HEK293 (cell line): ENCODE results near the gene TMEM37.

Experiments used
- CTCF ChIA-PET: fragments of 350-600 bp; formaldehyde crosslinking; extraction: SDS; loops from one replicate; lab custom pipeline; 2021; ENCODE audit warnings: antibody characterized with exemption; lab: Yijun Ruan, JAX
- POLR2A ChIA-PET: fragments of 300-600 bp; formaldehyde crosslinking; extraction: SDS; loops from one replicate; lab custom pipeline; 2020; ENCODE audit warnings: antibody characterized with exemption, inconsistent platforms; lab: Yijun Ruan, JAX
- H3K27ac ChIP-seq: fragments of 200-500 bp; sonication (Bioruptor generic); 2 replicates; pipeline ENCODE4 v1.5.1; 2014; ENCODE audit warnings: low read depth, low read length, control low read depth, inconsistent platforms; ENCODE audit errors: extremely low read depth
- H3K36me3 ChIP-seq, 2 experiments: fragments of 200-500 bp in 1 of 2; sonication (Bioruptor generic) in 1 of 2; 1 replicate in 1 of 2; 2 replicates in 1 of 2; pipeline ENCODE4 v1.5.1; 2014 to 2017; ENCODE audit warnings: inconsistent platforms in 2 of 2, low read length in 2 of 2; ENCODE audit not compliant: control insufficient read depth in 2 of 2, insufficient read depth in 1 of 2
- H3K4me1 ChIP-seq: fragments of 200-500 bp; sonication (Bioruptor generic); 2 replicates; pipeline ENCODE4 v1.5.1; 2014; ENCODE audit warnings: mild to moderate bottlenecking, low read length, inconsistent platforms; ENCODE audit not compliant: control insufficient read depth, insufficient read depth
- H3K4me3 ChIP-seq: 2 replicates; pipeline ENCODE4 v1.5.1; 2011; ENCODE audit warnings: low read depth, mild to moderate bottlenecking, control low read depth, low read length, moderate library complexity
- H3K9me3 ChIP-seq: fragments of 200-500 bp; sonication (Bioruptor generic); 2 replicates; pipeline ENCODE4 v1.5.1; 2014; ENCODE audit warnings: low read depth, low read length, inconsistent platforms; ENCODE audit not compliant: control insufficient read depth, insufficient read depth
- BCL11A ChIP-seq: fragments of 450-650 bp; formaldehyde crosslinking; IDR thresholded peaks from 2 replicates; pipeline ENCODE4 v1.5.1; 2016; ENCODE audit warnings: low read depth, missing biosample characterization, missing genetic modification characterization
- BCL6B ChIP-seq: fragments of 450-650 bp; formaldehyde crosslinking; IDR thresholded peaks from 2 replicates; pipeline ENCODE4 v1.5.1; 2017; ENCODE audit warnings: missing biosample characterization, missing genetic modification characterization
- GLIS1 ChIP-seq: fragments of 450-650 bp; formaldehyde crosslinking; IDR thresholded peaks from 2 replicates; pipeline ENCODE4 v1.5.1; 2016; ENCODE audit warnings: missing biosample characterization, missing genetic modification characterization
- KLF9 ChIP-seq: fragments of 450-650 bp; formaldehyde crosslinking; IDR thresholded peaks from 2 replicates; pipeline ENCODE4 v1.5.1; 2016; ENCODE audit warnings: missing biosample characterization, missing genetic modification characterization, low read depth
- REPIN1 ChIP-seq: fragments of 450-650 bp; formaldehyde crosslinking; IDR thresholded peaks from 2 replicates; pipeline ENCODE4 v1.5.1; 2017; ENCODE audit warnings: missing biosample characterization, missing genetic modification characterization, low read depth
- REST ChIP-seq: fragments of 450-650 bp; formaldehyde crosslinking; IDR thresholded peaks from 2 replicates; pipeline ENCODE4 v1.5.1; 2016; ENCODE audit warnings: missing biosample characterization, missing genetic modification characterization
- ZBTB17 ChIP-seq: fragments of 450-650 bp; formaldehyde crosslinking; IDR thresholded peaks from 2 replicates; pipeline ENCODE4 v1.5.1; 2016; ENCODE audit warnings: missing biosample characterization, missing genetic modification characterization
- ZNF16 ChIP-seq: fragments of 450-650 bp; formaldehyde crosslinking; IDR thresholded peaks from 2 replicates; pipeline ENCODE4 v1.5.1; 2016; ENCODE audit warnings: low read depth, missing biosample characterization, missing genetic modification characterization
- ZNF169 ChIP-seq: fragments of 450-650 bp; formaldehyde crosslinking; IDR thresholded peaks from 2 replicates; pipeline ENCODE4 v1.5.1; 2016; ENCODE audit warnings: missing biosample characterization, missing genetic modification characterization
- ZNF239 ChIP-seq: fragments of 450-650 bp; formaldehyde crosslinking; IDR thresholded peaks from 2 replicates; pipeline ENCODE4 v1.5.1; 2016; ENCODE audit warnings: missing biosample characterization, missing genetic modification characterization
- ZNF24 ChIP-seq: fragments of 450-650 bp; formaldehyde crosslinking; IDR thresholded peaks from 2 replicates; pipeline ENCODE4 v1.5.1; 2016; ENCODE audit warnings: missing biosample characterization, missing genetic modification characterization
- ZNF335 ChIP-seq: fragments of 450-650 bp; formaldehyde crosslinking; conservative IDR thresholded peaks from 2 replicates; pipeline ENCODE4 v1.5.1; 2016; ENCODE audit warnings: missing biosample characterization, missing genetic modification characterization
- ZNF510 ChIP-seq: fragments of 450-650 bp; formaldehyde crosslinking; IDR thresholded peaks from 2 replicates; pipeline ENCODE4 v1.5.1; 2018; ENCODE audit warnings: mild to moderate bottlenecking, missing genetic modification characterization, missing biosample characterization; ENCODE audit not compliant: insufficient replicate concordance
- ZNF544 ChIP-seq: fragments of 450-650 bp; formaldehyde crosslinking; IDR thresholded peaks from 2 replicates; pipeline ENCODE4 v1.5.0; 2017; ENCODE audit warnings: missing biosample characterization, missing genetic modification characterization
- ZNF549 ChIP-seq: fragments of 450-650 bp; IDR thresholded peaks from 2 replicates; pipeline ENCODE4 v1.5.1; 2018; ENCODE audit warnings: missing biosample characterization, missing genetic modification characterization, mild to moderate bottlenecking, inconsistent platforms, moderate library complexity
- ZNF561 ChIP-seq: fragments of 450-650 bp; IDR thresholded peaks from 2 replicates; pipeline ENCODE4 v1.5.1; 2018; ENCODE audit warnings: missing biosample characterization, missing genetic modification characterization, borderline replicate concordance
- ZNF670 ChIP-seq: fragments of 450-650 bp; formaldehyde crosslinking; IDR thresholded peaks from 2 replicates; pipeline ENCODE4 v1.5.1; 2016; ENCODE audit warnings: missing biosample characterization, missing genetic modification characterization, low read depth
- ZNF747 ChIP-seq: fragments of 450-650 bp; formaldehyde crosslinking; IDR thresholded peaks from 2 replicates; pipeline ENCODE4 v1.5.1; 2016; ENCODE audit warnings: missing biosample characterization, missing genetic modification characterization
- ZSCAN16 ChIP-seq: fragments of 450-650 bp; formaldehyde crosslinking; IDR thresholded peaks from 2 replicates; pipeline ENCODE4 v1.5.1; 2016; ENCODE audit warnings: missing biosample characterization, missing genetic modification characterization
- TF ChIP-seq, protein P1 (sequence below): fragments of 450-650 bp; formaldehyde crosslinking; IDR thresholded peaks from 2 replicates; pipeline ENCODE4 v1.5.1; 2016; ENCODE audit warnings: missing biosample characterization, missing genetic modification characterization, borderline replicate concordance
- TF ChIP-seq, protein P2 (sequence below): fragments of 450-650 bp; formaldehyde crosslinking; IDR thresholded peaks from 2 replicates; pipeline ENCODE4 v1.5.1; 2016; ENCODE audit warnings: missing biosample characterization, missing genetic modification characterization
- TF ChIP-seq, protein P3 (sequence below): fragments of 450-650 bp; formaldehyde crosslinking; IDR thresholded peaks from 2 replicates; pipeline ENCODE4 v1.5.1; 2016; ENCODE audit warnings: missing biosample characterization, missing genetic modification characterization

Gene TMEM37

DNA sequence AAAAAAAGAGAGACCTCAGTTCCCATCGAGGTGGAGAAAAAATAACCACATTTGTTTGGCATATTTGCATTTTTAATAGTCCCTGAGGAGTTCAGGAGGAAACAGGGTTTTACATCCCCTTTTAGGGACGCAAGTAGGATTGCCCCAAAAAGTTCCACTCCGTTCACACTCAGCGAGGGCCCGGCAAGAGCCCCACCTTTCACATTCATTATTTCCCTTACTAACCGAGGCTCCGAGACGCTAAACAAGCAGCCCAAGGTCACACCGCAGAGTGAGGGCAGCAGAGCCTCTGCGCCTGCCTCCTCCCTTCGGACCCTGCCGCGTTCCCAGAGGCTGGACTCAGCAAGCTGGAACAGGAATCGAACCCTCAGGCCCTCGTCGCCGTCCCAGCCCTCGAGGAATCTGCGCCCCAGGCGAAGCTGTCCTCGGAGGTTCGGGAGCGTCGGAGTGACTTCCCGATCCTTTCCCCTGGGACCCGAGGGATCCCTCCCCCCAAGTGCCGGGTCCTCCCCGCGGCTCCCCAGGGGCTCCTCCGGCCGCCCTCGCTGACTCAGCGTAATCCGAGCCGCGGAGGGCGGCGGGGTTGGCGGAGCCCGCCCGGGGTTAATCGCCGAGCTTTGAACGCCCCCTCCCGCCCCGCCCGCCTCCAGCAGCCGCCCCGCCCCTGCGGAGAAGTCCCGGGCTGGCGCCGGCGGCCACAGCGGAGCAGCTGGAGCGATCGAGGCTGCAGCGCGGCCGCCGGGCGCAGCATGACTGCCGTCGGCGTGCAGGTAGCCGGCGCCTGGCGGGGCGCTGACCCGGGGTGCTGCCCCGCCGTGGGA, at the start of gene TMEM37:
TSS of gene TMEM37 (plus strand) at position 700 of the 821 bp plus-strand sequence. CDS start at position 750, 50 bp downstream.
- H3K27ac ChIP-seq, result peak within 1 kb of the TSS; percentile 65; the same call in 1 of the 2 replicates
- 0 out of 2 replicates have a peak, but pooled peaks cover 3% of the 10 kb centered on the region for H3K4me1 ChIP-seq
- ChIA-PET CTCF (interaction anchor here (1.5 to 2.1 kb wide), 2 partner anchors 23 to 45 kb away, joined by 3 to 6 read pairs; no protein-coding TSS in a partner anchor), POLR2A (interaction anchor here (0.6 to 1.1 kb wide), 2 partner anchors 9 to 822 kb away, joined by 3 to 4 read pairs; no protein-coding TSS in a partner anchor)
- H3K9me3 ChIP-seq, result no peaks in the 10 kb centered on the region
- no peaks in the 10 kb centered on the region for H3K36me3 ChIP-seq
- H3K4me3 ChIP-seq, result peak within 1 kb of the TSS; percentile 37
- TF ChIP-seq, protein P1, sequence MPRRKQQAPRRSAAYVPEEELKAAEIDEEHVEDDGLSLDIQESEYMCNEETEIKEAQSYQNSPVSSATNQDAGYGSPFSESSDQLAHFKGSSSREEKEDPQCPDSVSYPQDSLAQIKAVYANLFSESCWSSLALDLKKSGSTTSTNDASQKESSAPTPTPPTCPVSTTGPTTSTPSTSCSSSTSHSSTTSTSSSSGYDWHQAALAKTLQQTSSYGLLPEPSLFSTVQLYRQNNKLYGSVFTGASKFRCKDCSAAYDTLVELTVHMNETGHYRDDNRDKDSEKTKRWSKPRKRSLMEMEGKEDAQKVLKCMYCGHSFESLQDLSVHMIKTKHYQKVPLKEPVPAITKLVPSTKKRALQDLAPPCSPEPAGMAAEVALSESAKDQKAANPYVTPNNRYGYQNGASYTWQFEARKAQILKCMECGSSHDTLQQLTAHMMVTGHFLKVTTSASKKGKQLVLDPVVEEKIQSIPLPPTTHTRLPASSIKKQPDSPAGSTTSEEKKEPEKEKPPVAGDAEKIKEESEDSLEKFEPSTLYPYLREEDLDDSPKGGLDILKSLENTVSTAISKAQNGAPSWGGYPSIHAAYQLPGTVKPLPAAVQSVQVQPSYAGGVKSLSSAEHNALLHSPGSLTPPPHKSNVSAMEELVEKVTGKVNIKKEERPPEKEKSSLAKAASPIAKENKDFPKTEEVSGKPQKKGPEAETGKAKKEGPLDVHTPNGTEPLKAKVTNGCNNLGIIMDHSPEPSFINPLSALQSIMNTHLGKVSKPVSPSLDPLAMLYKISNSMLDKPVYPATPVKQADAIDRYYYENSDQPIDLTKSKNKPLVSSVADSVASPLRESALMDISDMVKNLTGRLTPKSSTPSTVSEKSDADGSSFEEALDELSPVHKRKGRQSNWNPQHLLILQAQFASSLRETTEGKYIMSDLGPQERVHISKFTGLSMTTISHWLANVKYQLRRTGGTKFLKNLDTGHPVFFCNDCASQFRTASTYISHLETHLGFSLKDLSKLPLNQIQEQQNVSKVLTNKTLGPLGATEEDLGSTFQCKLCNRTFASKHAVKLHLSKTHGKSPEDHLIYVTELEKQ (tag by site-specific recombination), result peak; percentile 46; the same call in 1 of the 2 replicates
- TF ChIP-seq, protein P2, sequence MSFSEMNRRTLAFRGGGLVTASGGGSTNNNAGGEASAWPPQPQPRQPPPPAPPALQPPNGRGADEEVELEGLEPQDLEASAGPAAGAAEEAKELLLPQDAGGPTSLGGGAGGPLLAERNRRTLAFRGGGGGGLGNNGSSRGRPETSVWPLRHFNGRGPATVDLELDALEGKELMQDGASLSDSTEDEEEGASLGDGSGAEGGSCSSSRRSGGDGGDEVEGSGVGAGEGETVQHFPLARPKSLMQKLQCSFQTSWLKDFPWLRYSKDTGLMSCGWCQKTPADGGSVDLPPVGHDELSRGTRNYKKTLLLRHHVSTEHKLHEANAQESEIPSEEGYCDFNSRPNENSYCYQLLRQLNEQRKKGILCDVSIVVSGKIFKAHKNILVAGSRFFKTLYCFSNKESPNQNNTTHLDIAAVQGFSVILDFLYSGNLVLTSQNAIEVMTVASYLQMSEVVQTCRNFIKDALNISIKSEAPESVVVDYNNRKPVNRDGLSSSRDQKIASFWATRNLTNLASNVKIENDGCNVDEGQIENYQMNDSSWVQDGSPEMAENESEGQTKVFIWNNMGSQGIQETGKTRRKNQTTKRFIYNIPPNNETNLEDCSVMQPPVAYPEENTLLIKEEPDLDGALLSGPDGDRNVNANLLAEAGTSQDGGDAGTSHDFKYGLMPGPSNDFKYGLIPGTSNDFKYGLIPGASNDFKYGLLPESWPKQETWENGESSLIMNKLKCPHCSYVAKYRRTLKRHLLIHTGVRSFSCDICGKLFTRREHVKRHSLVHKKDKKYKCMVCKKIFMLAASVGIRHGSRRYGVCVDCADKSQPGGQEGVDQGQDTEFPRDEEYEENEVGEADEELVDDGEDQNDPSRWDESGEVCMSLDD, result peak; percentile 67
- peak; percentile 28; the same call in 1 of the 2 replicates for TF ChIP-seq BCL11A
- peak; percentile 74 for TF ChIP-seq ZBTB17 (tag by site-specific recombination)
- TF ChIP-seq BCL6B (tag by site-specific recombination), result peak; percentile 68
- no peak for TF ChIP-seq ZNF169
- TF ChIP-seq ZNF747, result no peak
- no peak for TF ChIP-seq ZNF16
- TF ChIP-seq, protein P3, sequence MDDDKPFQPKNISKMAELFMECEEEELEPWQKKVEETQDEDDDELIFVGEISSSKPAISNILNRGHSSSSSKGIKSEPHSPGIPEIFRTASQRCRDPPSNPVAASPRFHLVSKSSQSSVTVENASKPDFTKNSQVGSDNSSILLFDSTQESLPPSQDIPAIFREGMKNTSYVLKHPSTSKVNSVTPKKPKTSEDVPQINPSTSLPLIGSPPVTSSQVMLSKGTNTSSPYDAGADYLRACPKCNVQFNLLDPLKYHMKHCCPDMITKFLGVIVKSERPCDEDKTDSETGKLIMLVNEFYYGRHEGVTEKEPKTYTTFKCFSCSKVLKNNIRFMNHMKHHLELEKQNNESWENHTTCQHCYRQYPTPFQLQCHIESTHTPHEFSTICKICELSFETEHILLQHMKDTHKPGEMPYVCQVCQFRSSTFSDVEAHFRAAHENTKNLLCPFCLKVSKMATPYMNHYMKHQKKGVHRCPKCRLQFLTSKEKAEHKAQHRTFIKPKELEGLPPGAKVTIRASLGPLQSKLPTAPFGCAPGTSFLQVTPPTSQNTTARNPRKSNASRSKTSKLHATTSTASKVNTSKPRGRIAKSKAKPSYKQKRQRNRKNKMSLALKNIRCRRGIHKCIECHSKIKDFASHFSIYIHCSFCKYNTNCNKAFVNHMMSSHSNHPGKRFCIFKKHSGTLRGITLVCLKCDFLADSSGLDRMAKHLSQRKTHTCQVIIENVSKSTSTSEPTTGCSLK (tag by site-specific recombination), result no peak
- no peak; the same call in 1 of the 2 replicates for TF ChIP-seq ZSCAN16 (tag by site-specific recombination)
- TF ChIP-seq ZNF549 (tag by site-specific recombination), result no peak
- TF ChIP-seq GLIS1 (tag by site-specific recombination), result peak; percentile 88
- no peak for TF ChIP-seq REPIN1
- TF ChIP-seq ZNF670 (tag by site-specific recombination), result no peak
- peak; percentile 88 for TF ChIP-seq ZNF335 (tag by site-specific recombination)
- TF ChIP-seq ZNF239 (tag by site-specific recombination), result no peak
- TF ChIP-seq ZNF561 (tag by site-specific recombination), result 0 out of 2 replicates have a peak, but pooled peaks have one; percentile 23
- TF ChIP-seq ZNF24 (tag by site-specific recombination), result no peak; the same call in 1 of the 2 replicates
- no peak for TF ChIP-seq ZNF544
- TF ChIP-seq KLF9, result peak; percentile 68
- TF ChIP-seq REST (tag by site-specific recombination), result 0 out of 2 replicates have a peak, but pooled peaks have one; percentile 15
- no peak for TF ChIP-seq ZNF510 (tag by site-specific recombination)
